Thoracic aorta (tissue), 2 donors: Measurements from ENCODE around the gene NLGN1. TPM values are rescaled to one million over a fixed set of nuclear protein-coding genes. Genes with fewer than 3 reads are reported as not detected.

Source experiments
- ATAC-seq: fragments of 150-250 bp; one replicate; pipeline ENCODE4 v1.8.0; 2017; ENCODE audit warnings: low read depth; ENCODE audit not compliant: insufficient number of reproducible peaks, low FRiP score
- DNase-seq: peaks from one replicate; pipeline ENCODE4 v3.0.0-alpha.2; 2020; ENCODE audit warnings: low spot score
- H3K27ac ChIP-seq, 2 donors: fragments of 200-600 bp; sonication (generic); 1 replicate in 1 of 2; 2 replicates in 1 of 2; pipeline ENCODE4 v1.5.1; 2016; ENCODE audit warnings: mild to moderate bottlenecking in 2 of 2, moderate library complexity in 2 of 2
- H3K27me3 ChIP-seq: fragments of 200-600 bp; sonication (generic); replicated peaks from 2 replicates; pipeline ENCODE4 v1.6.0; 2016; ENCODE audit warnings: mild to moderate bottlenecking; ENCODE audit not compliant: insufficient read depth
- H3K36me3 ChIP-seq: fragments of 200-600 bp; sonication (generic); one replicate; pipeline ENCODE4 v1.5.1; 2016
- H3K4me1 ChIP-seq, 2 donors: fragments of 200-600 bp; sonication (generic); 1 replicate in 1 of 2; 2 replicates in 1 of 2; pipeline versions ENCODE4 v1.5.1 to v1.6.0; 2016; ENCODE audit warnings: low read depth in 2 of 2, mild to moderate bottlenecking in 1 of 2; ENCODE audit not compliant: control insufficient read depth in 1 of 2
- H3K4me3 ChIP-seq: fragments of 200-600 bp; sonication (generic); 2 replicates; pipeline ENCODE4 v1.5.1; 2016; ENCODE audit warnings: mild to moderate bottlenecking
- H3K9me3 ChIP-seq: fragments of 200-600 bp; sonication (generic); 2 replicates; pipeline ENCODE4 v1.5.1; 2016
- total RNA-seq, 2 donors: library from RNA; depleted of rRNA; stranded (reverse); fragments of >200 nt; gene quantifications; one replicate each; pipeline versions ENCODE4 v1.1.0 to v1.2.3, GENCODE V29; 2016
- TF ChIP-seq, protein P1 (sequence below): fragments of 200-600 bp; sonication (generic); IDR thresholded peaks from one replicate; pipeline ENCODE4 v1.5.1; 2019; ENCODE audit warnings: antibody characterized with exemption

The NLGN1 gene
- total RNA-seq, 2 donors from 2014 or later, result 17.8 to 18.3 TPM

DNA sequence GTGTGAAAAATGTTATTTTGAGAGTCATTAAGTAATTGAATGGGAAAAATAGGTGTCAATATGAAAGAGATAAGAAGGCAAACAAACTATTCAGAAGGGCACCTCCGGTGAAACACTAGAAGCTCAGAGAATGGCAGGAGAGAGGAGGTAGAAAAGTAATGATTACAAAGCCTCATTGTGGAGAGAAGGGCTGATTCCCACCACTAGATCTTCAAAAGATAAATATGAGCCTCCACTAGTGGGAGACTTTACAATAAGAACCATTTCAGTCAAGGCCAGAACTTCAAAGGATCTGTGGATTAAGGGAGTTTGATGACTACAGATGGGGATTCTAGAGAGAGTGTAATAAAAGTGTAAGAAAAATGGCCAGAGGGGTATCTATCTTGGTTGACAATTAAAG, 535.6 kb downstream of the NLGN1 start:
- Histone ChIP-seq H3K27ac (no peak overlapping the region), H3K36me3 (no peaks in the 10 kb centered on the region), H3K4me1 (peaks cover 0 to 1% of the 10 kb centered on the region in 2 donors), H3K9me3 (no peaks in the 10 kb centered on the region), H3K27me3 (no peaks in the 10 kb centered on the region), H3K4me3 (no peak overlapping the region)
- ATAC-seq (no peak), DNase-seq (no peak)
- TF ChIP-seq, protein P1, sequence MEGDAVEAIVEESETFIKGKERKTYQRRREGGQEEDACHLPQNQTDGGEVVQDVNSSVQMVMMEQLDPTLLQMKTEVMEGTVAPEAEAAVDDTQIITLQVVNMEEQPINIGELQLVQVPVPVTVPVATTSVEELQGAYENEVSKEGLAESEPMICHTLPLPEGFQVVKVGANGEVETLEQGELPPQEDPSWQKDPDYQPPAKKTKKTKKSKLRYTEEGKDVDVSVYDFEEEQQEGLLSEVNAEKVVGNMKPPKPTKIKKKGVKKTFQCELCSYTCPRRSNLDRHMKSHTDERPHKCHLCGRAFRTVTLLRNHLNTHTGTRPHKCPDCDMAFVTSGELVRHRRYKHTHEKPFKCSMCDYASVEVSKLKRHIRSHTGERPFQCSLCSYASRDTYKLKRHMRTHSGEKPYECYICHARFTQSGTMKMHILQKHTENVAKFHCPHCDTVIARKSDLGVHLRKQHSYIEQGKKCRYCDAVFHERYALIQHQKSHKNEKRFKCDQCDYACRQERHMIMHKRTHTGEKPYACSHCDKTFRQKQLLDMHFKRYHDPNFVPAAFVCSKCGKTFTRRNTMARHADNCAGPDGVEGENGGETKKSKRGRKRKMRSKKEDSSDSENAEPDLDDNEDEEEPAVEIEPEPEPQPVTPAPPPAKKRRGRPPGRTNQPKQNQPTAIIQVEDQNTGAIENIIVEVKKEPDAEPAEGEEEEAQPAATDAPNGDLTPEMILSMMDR, result no peak

DNA sequence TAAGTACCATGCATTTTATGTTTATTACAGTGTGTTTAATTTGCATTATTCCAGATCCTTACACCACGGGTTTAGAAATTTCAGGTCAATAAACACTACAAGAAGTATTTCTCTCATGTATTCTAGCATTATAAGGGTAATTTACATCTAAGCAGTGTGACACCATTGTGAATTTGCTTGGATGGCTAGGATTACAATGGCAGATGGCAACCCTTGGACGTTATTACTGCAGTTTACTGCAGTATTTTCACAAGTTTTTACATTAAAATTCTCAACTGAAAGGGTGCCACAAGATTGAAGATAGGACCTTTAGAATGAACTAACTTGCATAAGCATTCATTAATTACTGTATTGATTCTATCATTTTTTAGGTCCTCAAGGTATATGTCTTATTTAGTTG, 538.8 kb downstream of the NLGN1 start:
- H3K36me3 ChIP-seq, result no peaks in the 10 kb centered on the region
- TF ChIP-seq, protein P1, result no peak
- DNase-seq (no peak), ATAC-seq (no peak)
- no peaks in the 10 kb centered on the region for H3K27me3 ChIP-seq
- H3K4me3 ChIP-seq, result no peak overlapping the region
- H3K9me3 ChIP-seq, result no peaks in the 10 kb centered on the region
- no peak overlapping the region for H3K27ac ChIP-seq
- H3K4me1 ChIP-seq, result peaks cover 0 to 8% of the 10 kb centered on the region in 2 donors

DNA sequence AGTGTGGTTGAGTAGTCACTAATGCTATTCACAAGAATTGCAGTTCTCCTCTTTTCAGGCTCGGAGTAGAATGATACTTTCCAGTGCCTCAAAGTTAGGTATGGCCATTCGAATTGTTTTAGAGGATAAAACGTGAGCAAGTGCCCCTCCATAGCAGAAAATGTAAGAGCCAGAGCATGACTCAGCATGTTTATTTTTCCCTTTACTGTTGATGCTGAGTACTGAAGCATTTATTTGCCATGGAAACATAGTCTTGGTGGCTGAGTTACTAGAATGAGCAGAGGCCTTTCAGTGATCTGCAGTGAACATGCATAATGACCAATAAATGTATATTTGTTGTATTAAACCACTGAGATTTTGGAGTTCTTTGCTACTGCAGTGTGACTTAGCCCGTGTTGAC, 540.6 kb downstream of the NLGN1 start:
- H3K9me3 ChIP-seq, result no peaks in the 10 kb centered on the region
- peaks cover 0 to 8% of the 10 kb centered on the region in 2 donors for H3K4me1 ChIP-seq
- H3K4me3 ChIP-seq, result no peak overlapping the region
- TF ChIP-seq, protein P1, result no peak
- ATAC-seq (no peak), DNase-seq (no peak)
- H3K27ac ChIP-seq, result no peak overlapping the region
- H3K27me3 ChIP-seq, result no peaks in the 10 kb centered on the region
- no peaks in the 10 kb centered on the region for H3K36me3 ChIP-seq

DNA sequence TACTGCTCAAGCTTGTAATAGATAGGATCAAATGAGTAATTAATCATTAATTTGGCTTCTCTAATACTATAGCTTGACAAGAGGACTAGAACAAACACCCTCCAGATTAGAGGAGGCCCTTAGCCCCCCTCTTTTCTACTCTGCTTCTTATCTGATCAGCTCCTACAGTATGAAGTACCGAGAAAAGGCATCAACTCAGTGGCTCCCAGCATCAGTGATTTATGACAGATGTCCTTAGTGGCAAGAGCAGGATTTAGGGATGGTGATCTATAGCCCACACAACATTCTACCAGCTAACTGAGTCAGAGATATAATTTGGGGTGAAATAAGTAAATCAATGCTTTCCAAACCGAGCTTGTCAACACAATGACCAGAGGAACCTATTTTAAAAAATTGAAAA, 541.1 kb downstream of the NLGN1 start:
- Histone ChIP-seq H3K27me3 (no peaks in the 10 kb centered on the region), H3K4me1 (peaks cover 0 to 8% of the 10 kb centered on the region in 2 donors), H3K9me3 (no peaks in the 10 kb centered on the region), H3K36me3 (no peaks in the 10 kb centered on the region), H3K4me3 (no peak overlapping the region), H3K27ac (no peak overlapping the region)
- ATAC-seq (no peak), DNase-seq (no peak)
- TF ChIP-seq, protein P1, result no peak

DNA sequence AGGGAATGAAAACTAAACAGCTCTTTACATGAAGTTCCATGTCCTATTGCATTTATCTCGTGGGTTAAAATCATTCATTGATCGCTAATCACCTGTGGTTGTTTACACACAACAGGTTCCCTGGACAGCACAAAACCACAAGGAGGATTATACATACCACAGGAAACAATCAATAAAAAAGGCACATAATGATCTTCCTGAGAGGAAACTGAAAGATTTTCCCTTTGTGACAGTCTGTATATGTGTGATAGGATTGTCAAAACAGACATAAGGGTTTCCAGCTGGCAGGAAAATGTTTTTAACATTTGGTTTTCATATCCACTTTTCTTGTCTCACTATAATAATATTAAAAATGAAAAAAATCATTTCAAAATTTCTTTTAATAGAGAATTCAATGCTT, 541.8 kb downstream of the NLGN1 start:
- Histone ChIP-seq H3K27ac (no peak overlapping the region), H3K36me3 (no peaks in the 10 kb centered on the region), H3K9me3 (no peaks in the 10 kb centered on the region), H3K4me3 (no peak overlapping the region), H3K27me3 (no peaks in the 10 kb centered on the region), H3K4me1 (peaks cover 0 to 8% of the 10 kb centered on the region in 2 donors)
- DNase-seq, result no peak
- TF ChIP-seq, protein P1, result no peak
- no peak for ATAC-seq
